ENCODE measurements around the gene ZBTB39. TPM values are rescaled to one million over a fixed set of nuclear protein-coding genes. Genes with fewer than 3 reads are reported as not detected.
"Not testable (repeated sequence)": the region's sequence is repeated elsewhere in the genome, so short reads cannot be mapped to it uniquely, and the experiment has no call there.

The ZBTB39 gene
- total RNA-seq, 1 experiment from 2014 or later = 3.8 TPM

DNA sequence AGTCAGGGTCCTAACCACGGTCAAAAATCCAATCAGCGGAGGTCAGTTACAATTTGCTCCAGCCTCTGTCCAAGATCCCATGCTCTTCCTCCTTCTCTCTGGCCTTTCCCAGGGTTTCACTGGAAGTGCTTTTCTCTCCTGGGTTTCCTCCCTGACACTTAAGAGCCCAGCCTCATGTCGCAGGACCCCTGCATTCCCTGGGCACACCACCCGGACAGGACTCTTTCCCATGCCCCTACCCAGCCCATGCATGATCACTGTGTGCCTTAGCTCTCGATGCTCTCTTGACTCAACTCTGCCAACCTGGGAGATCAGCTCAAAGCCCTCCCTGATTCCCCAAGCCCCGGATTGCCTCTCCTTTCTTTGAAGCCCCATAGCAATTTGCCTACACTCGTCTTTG lies 25.4 kb upstream of the ZBTB39 start:
- DNase-seq (ENCODE audit: low spot score) = no peak

DNA sequence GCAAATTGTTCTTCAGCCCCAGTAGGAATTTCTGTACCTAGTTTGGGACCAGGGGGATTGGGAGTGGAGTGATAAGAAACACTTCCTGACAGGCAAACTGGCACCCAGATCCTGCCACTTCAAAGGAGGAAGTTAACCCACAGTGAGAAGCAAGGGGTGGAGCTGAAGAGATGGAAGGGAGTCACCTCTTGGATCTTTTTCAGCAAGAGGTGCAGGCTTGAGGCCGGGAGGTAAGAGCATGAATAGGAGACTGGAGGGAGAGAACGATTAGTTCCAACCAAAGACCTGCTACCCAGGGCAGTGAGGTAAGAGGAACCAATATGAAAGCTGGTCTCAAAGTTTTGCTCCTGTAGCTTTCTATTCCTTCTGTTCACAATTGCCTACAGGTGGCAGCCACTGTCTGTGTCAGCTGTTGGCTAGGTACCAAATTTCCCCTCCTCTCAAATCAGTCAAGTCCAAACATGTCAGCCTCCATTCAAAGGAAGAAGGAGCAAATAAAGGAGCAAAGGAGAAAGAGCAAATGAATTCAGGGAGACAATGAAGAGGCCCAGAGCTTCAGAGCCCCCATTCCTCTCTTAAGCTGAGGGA lies 24.9 kb upstream of the ZBTB39 start:
- no peak for DNase-seq (ENCODE audit: low spot score)

DNA sequence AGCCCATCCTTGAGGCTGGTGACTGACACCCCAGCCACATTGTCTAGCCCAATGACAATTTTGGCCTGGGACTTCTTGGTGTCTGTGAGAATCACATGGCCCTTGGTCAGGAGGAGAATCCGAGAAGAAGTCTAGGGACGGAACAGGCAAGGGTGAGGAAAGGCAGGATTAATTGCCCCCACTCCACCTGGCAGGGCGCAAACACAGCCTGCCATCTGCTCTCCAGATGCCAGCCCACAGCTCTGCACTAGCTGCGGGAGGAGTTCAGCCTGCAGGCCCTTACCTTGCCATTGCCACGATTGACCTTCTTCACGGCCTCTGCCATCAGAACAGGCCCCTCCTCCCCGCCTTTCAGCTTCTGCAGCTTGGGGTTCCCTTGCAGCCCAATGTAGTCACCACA lies 23.1 kb upstream of the ZBTB39 start:
- no peak for DNase-seq (ENCODE audit: low spot score)

DNA sequence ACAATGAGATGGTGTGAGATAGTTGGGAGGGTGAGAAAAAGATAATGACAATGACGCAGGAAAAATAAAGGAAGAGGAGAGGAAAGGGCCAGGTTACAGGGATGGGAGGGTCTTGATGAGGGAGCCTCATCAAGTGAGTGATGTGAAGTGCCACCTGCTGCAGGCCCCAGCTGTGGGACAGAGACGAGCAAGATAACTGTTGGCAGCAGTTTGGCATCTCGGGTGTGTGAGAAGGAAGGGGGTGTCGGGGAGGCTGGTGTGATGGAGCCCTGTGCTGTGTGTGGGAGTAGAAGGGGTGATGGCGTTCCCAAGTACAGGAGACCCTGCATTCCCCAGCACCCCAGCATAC lies 21.4 kb upstream of the ZBTB39 start:
- DNase-seq (ENCODE audit: low spot score) = no peak

GRCh38 chr12:57027011-57027804 lies 20.9 kb upstream of the ZBTB39 start:
- DNase-seq (ENCODE audit: low spot score) = no peak

- no peak for DNase-seq (ENCODE audit: low spot score)
Measured at GRCh38 chr12:57025196-57025595, 18.9 kb upstream of the ZBTB39 start.

GRCh38 chr12:57022324-57022723 lies 16.0 kb upstream of the ZBTB39 start:
- DNase-seq (ENCODE audit: low spot score) = not testable (repeated sequence)

- no peak for DNase-seq (ENCODE audit: low spot score)
Measured at GRCh38 chr12:57019983-57020719, 13.8 kb upstream of the ZBTB39 start.

DNA sequence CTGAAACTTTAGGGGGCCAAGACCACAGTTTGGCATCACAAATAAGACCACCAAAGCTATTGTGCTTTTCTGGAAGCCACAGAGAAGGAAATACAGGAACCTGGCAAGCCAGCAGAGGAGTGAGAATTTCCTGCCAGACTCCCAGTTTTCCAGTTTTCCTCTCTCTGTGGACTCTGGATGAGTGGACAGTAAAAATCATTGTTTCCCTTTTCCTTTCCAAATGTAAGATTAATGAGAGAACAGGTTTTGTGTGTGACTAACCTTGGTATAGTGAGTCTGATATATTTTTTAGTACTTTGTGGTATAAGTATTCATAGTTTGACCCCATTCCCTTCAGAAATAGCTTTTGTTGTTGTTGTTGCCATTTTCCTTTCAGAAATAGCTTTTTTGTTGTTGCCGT lies 12.6 kb upstream of the ZBTB39 start:
- DNase-seq (ENCODE audit: low spot score) = no peak

DNA sequence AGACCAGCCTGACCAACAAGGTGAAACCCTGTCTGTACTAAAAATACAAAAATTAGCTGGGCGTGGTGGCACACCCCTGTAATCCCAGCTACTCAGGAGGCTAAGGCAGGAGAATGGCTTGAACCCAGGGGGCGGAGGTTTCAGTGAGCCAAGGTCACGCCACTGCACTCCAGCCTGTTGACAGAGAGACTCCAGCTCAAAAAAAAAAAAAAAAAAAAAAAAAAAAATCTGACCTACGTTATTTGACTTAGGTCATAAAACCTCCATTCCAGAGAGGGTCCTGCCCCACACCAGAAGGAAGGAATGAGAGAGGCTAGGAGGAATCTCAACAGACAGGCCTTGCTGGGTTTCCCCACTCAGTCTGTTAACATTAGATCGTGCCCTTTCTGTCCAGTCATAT lies 12.0 kb upstream of the ZBTB39 start:
- DNase-seq (ENCODE audit: low spot score) = not testable (repeated sequence)

DNA sequence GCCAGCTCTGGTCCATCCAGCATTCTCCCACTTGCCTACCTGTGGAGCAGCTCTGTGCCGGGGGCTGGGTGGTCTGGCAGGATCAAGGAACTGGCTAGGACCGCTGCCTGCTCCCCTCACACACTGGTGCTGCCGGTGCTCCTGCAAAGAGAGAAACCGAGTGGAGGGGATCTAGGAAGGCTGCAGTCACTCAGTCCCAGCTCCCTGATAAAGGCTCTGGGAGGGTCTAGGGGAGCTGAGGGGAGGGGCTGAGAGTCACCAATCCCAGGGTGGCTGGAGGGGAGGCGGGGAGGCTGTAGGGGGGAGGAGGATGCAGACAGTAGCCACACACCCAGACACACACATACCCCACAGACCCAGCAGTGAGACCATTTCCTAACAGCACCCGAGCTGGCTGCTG lies 10.0 kb upstream of the ZBTB39 start, which contains the start of gene TAC3:
Gene TAC3, minus strand, starts transcription at position 182 of the 400 bp plus-strand sequence. CDS start 732 bp downstream, outside the sequence.
- no peak for DNase-seq (ENCODE audit: low spot score)

GRCh38 chr12:57012600-57013465 lies 6.5 kb upstream of the ZBTB39 start:
- DNase-seq (ENCODE audit: low spot score) = no peak

DNA sequence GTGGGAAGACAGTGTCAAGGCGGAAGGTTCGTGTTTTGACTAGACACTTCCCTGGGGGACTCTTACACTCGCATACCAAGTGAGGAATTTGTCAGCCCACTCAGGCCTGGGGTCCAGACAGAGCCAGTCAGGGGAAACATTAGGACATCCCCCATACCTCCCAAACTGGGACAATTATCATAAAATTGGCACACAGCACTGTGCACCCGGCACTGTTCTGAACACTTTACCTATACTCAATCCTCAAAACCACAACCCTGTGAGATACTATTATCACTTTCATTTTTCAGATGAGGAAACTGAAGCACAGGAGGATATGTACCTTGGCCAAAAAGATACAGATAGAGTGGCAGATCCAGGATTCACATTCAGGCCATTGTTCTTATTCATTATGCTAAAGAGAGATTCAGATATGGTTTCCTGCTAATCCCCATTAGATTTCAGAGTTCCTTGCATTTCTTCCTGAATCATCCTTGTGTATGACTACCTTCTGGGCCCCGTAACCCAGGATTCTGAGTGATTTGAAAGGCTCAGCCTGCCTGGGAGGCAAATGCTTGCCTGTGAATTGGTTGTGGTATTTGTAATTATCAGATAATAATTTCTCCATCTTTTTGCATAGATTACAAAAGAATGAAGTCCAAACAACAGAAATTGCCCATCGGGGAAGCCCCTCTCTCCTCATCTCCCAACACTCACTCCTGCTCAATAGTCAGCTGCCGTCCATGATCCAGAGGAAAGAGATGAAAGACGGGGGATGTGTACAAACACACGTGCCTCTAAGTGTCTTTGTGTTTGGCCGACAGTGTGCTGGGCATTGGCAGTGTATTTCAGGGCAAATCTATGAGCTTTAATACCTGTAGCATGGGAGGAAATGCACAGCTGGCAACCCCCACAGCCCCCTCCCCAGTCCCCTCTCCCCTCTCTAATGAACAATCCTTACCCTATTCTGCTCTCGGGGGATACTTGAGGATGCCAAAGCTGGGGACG lies 5.4 kb upstream of the ZBTB39 start:
- DNase-seq (ENCODE audit: low spot score) = no peak

GRCh38 chr12:57010627-57011247 lies 4.4 kb upstream of the ZBTB39 start:
- no peak for DNase-seq (ENCODE audit: low spot score)

DNA sequence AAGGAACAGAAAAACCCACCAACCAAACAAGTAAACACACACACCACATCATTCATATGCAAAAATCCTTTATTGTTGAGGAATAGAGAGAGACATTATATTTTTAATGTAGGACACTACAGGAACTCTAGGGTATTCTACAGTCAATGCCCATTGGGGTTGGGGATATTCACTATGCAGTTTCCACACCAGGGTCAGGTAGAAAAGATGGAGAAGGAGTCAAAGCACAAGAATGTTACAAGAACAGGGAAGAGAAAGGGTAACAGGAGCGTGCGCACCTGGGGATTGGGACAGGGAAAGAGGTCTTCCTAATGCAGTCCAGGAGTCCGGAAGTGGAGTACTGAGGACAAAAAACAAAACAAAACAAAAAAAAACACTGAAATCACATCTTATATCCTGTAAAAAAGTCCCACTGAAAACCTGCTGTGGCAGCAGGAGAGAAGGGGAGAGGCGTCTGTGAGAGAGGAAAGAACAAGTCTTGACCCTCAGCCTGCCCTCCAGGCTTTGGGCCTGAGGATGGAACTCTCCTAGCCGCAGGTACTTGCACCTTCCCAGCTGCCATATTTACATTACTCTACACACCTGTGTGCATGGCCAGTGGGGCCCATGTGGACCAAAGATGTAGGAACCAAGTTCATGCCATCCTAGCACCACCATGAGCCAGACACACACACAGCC lies 3.7 kb upstream of the ZBTB39 start:
- no peak for DNase-seq (ENCODE audit: low spot score)

GRCh38 chr12:57008178-57008577 lies 1.8 kb upstream of the ZBTB39 start:
- peak; percentile 67 for DNase-seq (ENCODE audit: low spot score)

DNA sequence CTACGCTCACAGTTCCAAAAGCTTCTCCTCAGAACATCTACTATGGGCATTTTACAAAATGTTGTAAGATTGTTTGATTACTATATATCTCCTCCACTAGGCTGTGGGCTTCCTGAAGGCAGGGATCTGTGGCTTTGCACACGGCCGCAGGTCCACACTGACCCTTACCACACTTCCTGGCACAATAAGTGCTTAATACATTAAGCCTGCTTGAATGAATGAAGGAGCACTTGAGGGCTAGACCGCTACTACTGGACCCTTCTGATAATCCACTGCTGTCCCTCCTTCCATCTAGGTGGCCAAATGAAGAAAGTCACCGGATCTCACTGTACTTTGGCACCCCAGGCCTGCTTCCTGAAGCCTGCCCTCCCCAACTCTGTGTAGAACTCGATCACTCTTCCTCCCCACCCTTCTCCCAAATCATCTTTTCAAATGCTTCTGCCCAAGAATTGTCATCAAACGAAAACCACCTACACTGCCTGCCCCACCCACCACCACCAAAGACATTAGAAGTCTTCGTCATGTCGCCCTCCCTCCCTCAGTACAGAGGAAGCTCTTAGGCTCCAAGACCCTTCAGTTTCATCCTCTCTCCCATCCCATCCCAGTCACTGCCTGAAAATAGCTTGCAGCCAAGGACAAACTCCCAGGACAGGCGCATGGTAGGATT lies 596 bp upstream of the ZBTB39 start:
- no peak for DNase-seq (ENCODE audit: low spot score)

- DNase-seq (ENCODE audit: low spot score) = no peak
Measured at GRCh38 chr12:57004651-57005050, 1.7 kb downstream of the ZBTB39 start.

GRCh38 chr12:57003395-57003794 lies 3.0 kb downstream of the ZBTB39 start:
- no peak for DNase-seq (ENCODE audit: low spot score)
